HG02938 (cell line): ENCODE measurements around the gene TAOK3.
A peak's percentile ranks its signal among the peaks of the same experiment; 100 is the strongest.
"Not testable (repeated sequence)": the region's sequence is repeated elsewhere in the genome, so short reads cannot be mapped to it uniquely, and the experiment has no call there.

Experiments
- ATAC-seq: cut with Tn5 transposase; IDR thresholded peaks from one replicate; pipeline ENCODE4 v1.9.1; 2021; ENCODE audit warnings: mild to moderate bottlenecking, moderate library complexity; ENCODE audit not compliant: unreplicated experiment

Gene TAOK3

DNA sequence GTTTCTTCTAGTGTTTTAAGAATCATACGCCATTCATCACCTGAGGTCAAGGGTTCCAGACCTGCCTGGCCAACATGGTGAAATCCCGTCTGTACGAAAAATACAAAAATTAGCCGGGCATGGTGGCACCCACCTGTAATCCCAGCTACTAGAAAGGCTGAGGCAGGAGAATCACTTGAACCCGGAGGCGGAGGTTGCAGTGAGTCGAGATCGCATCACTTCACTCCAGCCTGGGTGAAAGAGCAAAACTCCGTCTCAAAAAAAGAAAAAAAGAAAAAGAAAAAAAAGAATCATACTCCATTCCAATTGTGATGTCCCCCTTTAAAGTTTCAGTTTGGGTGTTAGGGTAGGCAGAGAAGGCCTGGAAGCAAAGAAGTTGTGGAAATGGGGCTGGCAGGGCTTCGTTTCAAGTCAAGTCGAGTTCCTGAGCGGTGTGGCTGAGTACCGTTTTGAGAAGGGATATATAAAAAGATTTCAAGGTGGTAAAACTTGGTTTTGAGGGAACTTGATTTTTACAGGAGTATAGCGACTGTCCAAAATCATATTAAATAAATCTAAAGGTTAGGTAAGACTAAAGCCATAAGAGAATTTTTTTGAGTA lies 1.5 kb upstream of the TAOK3 start:
- ATAC-seq: no peak

DNA sequence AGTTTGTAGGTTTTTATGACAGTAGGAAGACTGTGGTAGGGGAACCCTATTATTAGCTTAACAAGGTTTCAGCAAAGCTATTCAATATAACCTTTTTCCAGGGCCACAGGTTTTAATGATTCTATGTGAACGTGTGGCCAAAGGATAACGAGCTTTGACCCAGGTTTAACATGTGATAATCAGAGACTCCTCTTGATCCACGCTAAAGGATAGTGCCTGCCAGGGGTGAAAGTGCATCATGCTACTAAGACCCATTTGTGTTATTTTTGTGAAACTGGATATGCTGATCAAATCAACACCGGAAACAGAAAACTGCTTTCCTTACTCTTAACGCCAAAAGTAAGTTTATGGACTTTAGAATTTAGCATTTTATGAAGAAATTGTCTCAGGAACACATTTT lies 909 bp upstream of the TAOK3 start:
- ATAC-seq: no peak

DNA sequence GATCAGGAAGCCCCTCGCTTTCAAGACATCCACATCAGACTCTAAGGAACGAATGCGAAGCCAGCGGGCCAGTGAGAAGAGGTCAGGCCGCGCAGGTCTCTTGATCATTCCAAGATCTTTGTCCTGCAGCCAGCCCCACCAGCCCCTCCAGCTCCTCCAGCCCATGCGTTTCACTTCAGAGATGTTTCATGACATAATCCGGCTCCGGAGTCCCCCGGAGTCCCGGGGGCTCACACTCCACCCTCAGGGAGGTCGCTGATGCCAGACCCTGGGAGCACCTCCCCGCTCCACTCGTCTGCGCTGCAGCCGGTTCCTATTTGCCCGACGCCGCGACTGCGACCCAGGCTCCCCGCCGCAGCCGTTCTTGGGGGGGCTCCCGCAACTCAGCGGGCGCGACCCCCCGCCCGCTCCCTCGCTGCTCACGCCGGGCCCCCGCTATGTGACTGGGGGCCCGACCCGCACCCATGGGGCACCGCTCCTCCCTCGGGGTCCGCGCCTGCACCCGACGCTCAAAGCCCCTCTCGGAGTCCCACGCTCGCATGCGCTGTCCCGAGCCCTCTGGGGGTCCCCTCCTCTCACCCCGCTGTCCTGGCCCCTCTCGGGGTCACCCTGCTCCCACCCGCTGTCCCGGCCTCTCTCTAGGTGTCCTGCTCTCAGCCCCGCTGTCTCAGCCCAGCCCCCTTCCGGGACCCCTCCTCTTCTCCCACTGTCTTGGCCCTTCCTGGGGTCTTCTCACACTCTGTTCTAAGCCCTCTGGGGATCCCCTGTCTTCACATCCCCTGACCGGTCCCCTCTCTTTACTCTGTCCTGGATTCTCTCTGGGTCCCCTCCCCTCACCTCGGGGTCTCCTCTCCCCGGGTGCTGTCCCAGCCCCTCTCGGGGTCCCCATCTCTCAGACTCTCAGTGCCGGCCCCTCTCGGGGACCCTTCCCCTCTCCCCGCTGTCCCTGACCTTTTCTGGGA lies 1.1 kb downstream of the TAOK3 start:
- no peak for ATAC-seq

DNA sequence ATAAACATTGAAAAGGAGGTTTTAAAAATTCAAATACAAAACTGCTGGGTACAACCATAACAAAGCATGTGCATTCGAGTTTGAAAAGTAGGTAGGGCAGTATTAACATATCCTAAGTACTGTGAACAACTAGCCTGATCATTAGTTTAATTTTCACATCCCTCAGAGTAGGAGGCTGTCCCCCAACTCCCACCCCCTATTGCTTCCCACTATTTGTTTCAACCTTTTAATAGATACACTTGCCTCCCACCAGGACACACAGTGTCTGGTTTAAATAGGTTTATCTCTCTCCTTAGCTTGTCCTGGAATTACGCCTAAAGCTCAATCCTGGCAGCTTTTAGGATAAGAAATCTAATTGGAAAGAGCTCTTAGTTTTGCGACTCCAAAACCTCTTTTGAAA lies 2.1 kb downstream of the TAOK3 start:
- ATAC-seq: no peak

DNA sequence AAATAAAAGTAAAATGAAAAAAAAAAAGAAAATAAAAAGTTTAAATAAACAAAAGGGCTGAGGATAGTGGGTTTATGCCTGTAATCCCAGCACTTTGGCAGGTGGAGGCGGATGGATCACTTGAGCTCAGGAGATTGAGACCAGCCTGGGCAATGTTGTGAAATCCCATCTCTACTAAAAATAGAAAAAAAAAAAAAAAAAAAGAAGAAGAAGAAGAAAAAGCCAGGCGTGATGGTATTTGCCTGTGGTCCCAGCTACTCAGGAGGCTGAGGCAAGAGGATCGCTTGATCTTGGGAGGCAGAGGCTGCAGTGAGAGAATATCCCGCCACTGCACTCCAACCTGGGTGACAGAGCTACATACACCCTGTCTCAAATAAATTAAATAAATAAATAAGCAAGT lies 3.9 kb downstream of the TAOK3 start:
- no peak for ATAC-seq

DNA sequence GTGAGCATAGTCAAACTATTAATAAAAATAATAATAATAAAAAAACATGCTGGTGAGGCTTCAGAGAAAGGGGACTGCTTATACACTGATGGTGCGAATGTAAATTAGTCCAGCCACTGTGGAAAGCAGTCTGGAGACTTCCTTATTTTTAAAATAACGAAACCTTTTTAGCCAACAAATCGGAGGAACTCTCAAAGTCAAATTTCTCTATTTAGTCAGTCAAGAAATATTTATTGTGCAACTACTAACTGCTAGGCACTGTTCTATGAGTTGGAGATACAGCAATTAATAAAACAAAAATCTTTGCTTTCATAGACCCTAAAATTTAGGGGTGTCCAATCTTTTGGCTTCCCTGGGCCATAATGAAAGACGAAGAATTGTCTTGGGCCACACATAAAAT lies 10.8 kb downstream of the TAOK3 start:
- ATAC-seq: no peak

DNA sequence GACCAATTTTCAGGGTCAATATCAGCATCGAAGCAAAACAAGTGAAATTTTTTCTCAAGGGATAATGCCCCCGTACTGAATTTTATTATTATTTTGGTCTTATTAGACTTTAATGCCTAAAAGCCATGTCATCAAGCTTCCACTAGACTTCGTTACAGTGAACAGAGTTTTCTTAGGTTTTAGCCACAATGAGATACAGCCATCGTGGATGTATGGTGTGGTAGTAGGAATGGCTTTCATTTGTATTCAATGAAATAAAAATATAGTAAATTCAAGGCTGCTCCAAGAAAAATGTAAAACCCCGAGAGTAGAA lies 11.7 kb downstream of the TAOK3 start:
- no peak for ATAC-seq

DNA sequence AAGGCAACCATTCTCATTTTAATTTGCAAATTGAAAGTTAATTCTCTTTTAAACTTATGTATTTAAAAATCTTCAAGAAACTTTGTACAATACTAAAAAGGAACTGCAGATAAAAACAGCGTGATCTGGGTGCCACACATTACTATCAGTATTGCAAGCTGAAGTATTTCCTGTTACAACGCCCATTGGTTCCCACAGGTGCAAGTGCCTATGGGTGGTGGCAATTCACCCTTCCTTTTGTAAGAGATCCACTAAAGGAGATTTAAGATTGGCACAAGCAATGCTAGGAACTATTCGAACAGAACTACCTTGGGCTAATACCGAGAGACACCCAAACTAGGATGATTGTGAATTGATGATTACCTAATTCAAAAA lies 13.2 kb downstream of the TAOK3 start:
- ATAC-seq: no peak

DNA sequence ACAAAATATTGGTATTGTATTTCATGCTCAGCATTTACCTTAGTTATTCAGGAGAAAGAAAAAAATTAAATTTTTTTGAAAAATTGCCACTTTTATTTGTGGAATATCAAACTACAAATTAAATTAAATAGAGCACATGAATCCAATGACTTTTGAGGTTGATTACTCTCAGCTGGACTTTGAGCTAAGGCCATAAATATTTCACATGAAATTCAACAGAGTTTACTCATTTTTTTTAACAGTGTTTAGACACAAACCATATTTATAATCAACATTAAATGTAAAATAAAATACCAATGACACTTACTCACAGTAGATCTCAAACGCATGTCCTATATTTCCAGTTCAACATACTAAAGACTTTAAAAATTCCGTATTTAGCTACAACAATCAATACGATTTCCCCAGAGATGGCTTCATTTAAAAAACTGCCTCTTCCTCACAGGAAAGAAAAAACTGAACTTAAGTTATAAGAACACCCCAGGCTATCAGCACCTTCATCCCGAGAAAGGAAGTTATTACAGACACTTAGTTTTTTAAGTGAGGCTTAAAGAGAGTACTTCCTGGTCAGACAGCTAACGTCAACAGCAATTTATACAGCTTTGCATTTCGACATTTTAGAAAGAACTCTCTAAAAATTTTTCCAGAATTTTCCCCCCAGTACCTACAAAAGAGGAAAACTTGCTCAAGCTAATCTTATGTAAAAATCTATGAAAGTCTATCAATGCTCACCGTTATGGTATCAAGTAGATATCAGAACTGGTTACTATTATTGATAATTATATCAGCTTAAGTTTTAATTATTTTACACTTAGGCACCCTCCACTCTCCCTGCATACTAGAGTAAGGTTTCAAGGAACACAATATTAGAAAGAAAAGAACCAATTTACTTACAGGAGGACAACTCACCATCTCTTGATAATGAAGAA lies 13.8 kb downstream of the TAOK3 start:
- no peak for ATAC-seq

DNA sequence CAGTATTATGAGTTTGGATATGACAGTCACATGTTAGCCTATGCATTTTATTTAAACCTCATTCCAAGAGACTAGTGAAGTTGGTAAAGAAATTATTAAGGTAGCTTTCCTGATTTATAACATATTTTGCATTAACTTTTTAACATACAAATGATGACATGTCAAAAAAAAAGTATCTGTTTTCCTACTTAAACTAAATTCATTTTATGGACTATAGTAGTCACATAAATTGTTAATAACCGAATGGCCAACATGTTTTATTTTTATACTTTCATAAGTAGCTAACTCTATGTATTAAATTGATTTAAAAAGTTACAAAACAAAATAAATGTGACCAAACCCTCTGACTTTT lies 14.7 kb downstream of the TAOK3 start:
- no peak for ATAC-seq

DNA sequence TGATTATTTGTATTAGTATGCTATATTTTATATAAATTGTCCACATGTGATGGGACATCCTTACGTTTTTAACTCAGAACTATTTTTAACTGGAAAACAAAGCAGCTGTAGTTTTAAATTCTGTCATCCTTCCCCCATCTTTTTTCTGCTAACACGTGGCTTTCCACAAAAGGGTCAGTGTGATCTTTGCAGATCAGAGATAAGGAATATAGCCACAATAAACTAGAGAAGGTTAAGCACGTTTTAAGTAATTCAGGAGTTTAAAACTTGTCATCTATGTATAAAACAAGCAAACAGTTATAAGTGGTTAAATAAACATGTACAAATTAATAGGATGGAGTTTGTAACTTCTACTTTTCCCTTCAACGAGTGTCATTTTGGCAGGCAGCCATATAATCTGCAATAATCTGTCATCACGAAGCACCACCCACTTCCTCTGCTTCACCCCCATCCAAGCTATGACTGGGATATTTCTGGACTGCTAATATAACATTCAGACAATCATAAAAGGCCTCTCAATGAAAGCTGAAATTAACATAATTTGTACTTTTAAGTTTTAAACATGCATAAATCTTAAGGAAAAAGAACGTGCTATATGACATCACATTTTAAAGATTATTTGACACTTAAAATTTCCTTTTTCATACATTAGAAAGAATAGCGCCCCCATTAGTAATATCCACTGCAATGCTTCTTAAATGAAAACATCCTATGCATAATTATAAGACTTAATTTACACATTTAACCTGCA lies 15.3 kb downstream of the TAOK3 start:
- peak; percentile 44 for ATAC-seq

DNA sequence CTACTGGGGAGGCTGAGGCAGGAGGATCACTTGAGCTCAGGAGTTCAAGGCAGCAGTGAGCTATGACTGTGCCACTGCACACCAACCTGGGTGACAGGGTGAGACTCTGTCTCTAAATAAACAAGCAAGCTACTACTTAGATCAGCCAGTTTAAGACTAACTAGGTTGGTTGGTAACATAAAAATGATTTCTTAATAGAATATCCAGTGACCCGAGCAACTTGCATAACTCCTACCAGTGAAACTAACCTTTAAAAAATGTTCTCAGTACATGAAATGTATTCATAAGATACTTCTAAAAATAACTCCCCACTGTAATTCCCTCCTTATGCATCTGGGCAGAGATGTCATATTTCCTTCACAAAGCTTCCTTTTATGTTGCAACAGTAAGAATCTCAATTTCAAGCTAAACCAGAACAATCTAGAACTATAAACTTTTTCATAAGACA lies 15.9 kb downstream of the TAOK3 start:
- ATAC-seq: peak; percentile 32

DNA sequence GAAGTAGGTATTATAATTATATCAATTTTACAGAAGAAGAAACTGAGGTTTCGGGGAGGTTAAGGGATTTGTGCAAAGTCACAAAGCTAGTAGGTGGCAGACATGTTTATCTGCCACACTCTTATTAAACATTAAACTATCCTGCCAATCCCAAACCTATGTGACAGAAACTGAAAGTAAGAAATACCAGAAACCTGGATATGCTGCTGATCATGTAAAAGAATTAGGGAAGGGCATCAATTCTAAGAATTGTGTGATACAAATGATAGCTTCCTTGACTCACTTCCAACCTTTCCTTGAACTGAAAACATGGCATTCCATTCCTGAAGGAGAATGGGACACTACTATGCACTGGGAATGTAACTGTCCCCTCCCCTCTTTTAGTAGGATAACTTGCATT lies 16.9 kb downstream of the TAOK3 start:
- ATAC-seq: no peak

DNA sequence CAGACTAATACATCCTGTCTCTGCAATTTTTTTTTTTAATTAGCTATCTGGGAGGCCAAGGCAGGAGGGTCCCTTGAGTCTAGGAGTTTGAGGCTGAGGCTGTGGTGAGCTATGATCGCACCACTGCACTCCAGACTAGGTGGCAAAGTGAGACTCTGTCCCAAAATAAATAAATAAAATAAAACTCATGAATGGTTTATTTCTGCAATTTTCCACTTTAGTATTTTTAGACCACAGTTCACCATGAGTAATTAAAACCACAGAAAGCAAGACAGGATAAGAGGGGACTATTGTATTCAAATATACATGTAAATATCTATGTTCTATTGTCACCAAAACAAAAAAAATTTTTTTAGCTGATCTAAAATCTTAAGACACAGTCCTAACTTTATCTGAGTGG lies 17.8 kb downstream of the TAOK3 start:
- no peak for ATAC-seq

DNA sequence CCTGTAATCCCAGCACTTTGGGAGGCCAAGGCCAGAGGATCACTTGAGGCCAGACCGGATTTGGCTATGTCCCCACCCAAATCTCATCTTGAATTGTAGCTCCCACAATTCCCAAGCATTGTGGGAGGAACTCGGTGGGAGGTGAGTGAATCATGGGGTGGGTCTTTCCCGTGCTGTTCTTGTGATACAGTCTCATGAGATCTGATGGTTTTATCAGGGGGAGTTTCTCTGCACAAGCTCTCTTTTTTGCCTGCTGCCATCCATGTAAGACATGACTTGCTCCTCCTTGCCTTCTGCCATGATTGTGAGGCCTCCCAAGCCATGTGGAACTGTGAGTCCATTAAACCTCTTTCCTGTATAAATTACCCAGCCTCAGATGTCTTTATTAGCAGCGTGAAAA lies 18.2 kb downstream of the TAOK3 start:
- ATAC-seq: not testable (repeated sequence)

DNA sequence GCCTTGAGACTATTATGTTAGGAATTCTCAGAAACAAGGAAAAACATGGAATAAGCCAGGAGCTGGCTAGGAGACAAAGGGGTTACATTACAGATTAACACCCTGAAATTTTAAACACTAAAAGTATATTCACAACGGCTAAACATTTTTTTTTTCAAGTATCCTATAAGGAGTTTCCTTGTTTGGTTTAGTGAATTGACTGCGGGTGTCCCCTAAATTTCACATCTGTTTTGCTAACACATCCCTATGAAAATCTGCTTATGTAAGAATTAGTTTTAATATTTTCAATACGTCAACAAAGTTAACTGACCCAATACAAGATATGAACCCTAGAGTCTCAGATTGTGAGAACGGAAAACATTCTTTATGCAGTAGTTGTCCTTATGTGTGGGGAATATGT lies 19.0 kb downstream of the TAOK3 start:
- ATAC-seq: no peak

DNA sequence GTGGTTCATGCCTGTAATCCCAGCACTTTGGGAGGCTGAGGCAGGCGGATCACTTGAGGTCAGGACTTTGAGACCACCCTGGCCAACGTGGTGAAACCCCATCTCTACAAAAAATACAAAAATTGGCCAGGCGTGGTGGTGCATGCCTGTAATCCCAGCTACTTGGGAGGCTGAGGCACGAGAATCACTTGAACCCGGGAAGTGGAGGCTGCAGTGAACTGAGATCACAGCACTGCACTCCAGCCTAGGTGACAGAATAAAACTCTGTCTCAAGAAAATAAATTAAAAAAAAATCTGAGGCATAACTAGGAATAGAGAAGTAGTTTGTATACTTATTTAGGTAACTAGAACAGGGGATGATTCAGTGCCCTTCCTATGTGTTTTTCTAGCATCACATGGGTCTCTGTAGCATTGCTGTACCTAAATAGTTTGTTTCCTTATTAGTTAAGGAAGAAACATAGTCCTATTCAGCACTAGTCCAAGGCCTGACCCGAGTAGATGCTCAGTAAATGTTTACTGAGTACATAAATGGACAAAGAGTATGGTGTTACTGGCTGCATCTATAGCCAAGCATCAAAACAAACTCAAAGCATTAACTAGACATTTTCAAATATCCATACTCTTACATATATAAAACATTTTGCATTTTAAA lies 21.7 kb downstream of the TAOK3 start:
- ATAC-seq: no peak

DNA sequence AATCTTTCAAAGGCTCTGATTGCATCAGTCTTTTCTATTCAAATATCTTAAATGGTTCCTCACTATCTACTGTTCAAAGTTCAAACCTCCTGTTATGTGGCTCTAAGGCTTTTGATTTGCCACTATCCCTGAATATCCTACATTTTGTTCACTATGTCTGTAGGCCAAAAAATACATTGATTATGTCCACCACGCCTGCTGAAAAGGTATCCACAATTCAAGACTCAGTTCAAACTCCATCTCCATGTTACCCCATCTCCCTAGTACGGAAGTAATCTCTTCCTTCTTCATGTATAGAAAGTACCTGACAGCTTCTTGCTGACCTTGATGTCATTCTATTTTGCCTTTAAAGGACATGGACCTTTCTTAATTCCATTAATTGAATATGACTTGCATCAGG lies 24.8 kb downstream of the TAOK3 start:
- ATAC-seq: no peak

DNA sequence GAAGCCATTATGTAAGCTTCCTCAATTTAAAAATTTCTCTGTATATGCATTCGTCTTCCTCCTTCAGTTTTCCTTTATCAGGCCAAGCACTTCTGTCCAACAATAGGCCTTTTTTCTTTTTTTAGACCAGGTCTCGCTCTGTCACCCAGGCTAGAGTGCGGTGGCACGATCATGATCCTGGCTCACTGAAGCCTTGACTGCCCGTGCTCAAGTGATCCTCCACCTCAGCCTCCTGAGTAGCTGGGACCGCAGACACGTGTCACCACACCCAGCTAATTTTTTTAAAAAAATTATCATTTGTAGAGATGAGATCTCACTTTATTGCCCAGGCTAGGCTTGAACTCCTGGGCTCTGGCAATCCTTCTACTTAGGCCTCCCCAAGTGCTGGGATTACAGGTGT lies 25.8 kb downstream of the TAOK3 start:
- peak; percentile 62 for ATAC-seq

DNA sequence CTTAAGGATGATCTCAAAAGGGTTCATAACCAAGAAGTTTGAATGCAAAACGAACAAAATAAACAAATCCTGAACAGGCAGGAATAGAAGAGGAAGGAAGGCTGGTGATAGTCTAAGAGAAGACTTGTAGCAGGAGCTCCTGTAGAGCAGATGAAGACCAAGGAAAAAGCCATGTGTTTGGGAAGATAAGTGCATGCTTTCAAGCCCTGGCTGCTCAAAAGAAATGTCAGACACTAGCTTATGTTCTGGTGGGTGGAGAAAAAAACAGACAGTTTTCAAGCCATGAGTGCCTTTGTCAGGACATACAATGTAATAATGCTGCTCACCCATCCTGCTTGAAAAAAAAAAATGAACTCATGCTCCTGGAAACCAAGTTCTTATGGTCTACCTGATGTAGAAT lies 27.4 kb downstream of the TAOK3 start:
- no peak for ATAC-seq
